GM18505 (cell line): ENCODE data around the gene ADAM15.

Experiments used
- ATAC-seq: cut with Tn5 transposase; IDR thresholded peaks from one replicate; pipeline ENCODE4 v1.9.1; 2021; ENCODE audit not compliant: unreplicated experiment
- POLR2A ChIP-seq: IDR thresholded peaks from 4 replicates; pipeline ENCODE4 v1.6.1; 2011; ENCODE audit warnings: borderline replicate concordance; ENCODE audit not compliant: insufficient read depth, insufficient read length; ENCODE audit errors: extremely low read depth

The ADAM15 gene

DNA sequence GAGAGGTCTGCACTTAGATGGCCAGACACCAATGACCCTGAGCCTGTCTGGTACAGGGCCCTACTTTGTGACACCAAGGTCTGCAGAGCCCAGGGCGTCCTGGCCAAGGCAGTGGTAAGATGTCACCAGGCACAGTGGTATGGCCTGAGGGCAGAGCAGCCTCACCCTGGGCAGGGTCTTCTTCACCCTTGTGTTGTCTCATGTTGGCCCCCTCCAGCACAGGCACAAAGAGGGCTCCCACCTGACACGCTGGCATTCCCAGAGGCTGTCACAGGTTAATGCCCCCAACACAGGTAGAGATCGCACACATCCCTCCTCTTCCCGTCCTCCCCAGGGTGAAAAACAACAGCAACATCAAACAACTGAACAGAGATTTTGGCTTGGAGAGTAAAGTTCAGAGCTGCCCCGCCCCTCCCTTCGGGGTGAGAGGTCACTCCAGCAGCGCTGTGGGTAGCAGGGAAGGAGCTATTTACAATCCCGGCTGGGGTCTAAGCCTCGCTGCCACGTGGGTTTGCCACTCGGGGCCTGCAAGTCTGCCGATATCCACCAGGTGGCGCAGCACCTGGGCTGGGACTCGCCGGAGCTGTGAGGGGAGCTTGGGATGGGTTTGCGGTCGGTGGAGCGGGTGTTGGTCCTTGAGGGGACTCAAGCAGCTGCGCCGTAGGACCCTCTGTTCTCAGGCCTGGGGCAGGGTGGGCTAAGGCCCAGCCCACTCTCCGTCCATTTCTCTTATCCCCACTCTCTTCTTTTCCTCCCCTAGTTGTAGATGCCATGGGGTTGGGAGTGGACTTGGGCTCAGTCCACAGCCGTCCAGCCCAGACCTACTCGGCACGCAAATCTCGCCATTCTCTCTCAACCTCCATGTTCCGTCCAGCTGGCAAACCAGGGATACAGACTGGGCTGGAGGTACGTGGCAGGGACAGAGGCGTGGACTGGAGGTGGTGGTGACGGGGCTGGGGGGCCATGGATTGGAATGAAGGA lies 40.2 kb downstream of the ADAM15 start:
- TF ChIP-seq POLR2A, result no peak
- no peak for ATAC-seq

- no peak for ATAC-seq
- no peak for TF ChIP-seq POLR2A
Measured at GRCh38 chr1:155092131-155092530, 41.0 kb downstream of the ADAM15 start.

GRCh38 chr1:155092641-155093040 lies 41.5 kb downstream of the ADAM15 start:
- no peak for ATAC-seq
- no peak for TF ChIP-seq POLR2A

GRCh38 chr1:155093911-155094621 lies 43.0 kb downstream of the ADAM15 start:
- no peak for ATAC-seq
- no peak for TF ChIP-seq POLR2A

DNA sequence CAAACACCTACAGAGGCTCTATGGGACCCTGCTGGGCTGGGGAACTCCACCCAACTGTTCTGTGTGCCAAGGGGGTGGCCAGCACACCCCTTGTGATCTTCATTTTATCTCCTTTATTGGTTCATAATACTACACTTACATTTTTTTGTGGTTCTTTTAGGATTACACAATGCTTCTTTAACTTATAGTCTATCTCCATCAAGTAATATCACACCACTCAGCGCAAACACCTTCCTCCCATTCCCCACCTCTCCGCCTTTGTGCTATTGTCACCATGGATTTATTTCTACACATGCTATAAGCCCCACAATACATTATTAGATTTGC lies 43.5 kb downstream of the ADAM15 start:
- no peak for ATAC-seq
- TF ChIP-seq POLR2A, result no peak

- ATAC-seq, result no peak
- no peak for TF ChIP-seq POLR2A
Measured at GRCh38 chr1:155099331-155099730, 48.2 kb downstream of the ADAM15 start.

- ATAC-seq, result no peak
- no peak for TF ChIP-seq POLR2A
Measured at GRCh38 chr1:155103325-155103724, 52.2 kb downstream of the ADAM15 start.

GRCh38 chr1:155104605-155105534 lies 53.8 kb downstream of the ADAM15 start:
- TF ChIP-seq POLR2A, result no peak
- no peak for ATAC-seq

GRCh38 chr1:155105604-155106011 lies 54.5 kb downstream of the ADAM15 start:
- no peak for TF ChIP-seq POLR2A
- no peak for ATAC-seq

- TF ChIP-seq POLR2A, result no peak
- no peak for ATAC-seq
Measured at GRCh38 chr1:155106862-155107261, 55.7 kb downstream of the ADAM15 start.

- no peak for TF ChIP-seq POLR2A
- ATAC-seq, result no peak
Measured at GRCh38 chr1:155107309-155108264, 56.5 kb downstream of the ADAM15 start.

DNA sequence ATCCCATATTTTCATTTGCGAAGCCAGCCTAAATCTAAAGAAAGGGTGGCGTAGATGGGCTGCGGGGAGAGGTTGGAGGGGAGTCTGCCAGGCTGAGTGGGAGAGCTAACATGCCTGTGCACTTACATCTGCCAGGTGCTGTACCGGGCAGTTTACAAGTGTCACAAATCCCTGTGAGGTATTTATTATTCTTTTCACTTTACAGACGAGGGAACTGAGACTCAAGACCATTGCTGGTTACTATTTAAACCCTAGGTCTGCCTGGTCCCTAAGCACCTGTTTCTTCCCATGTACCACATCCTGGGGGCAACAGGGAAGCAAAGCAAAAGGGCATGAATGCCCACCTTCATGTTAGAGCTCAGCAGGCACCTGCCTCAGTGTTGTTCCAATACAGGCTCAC lies 57.2 kb downstream of the ADAM15 start:
- ATAC-seq, result no peak
- TF ChIP-seq POLR2A, result no peak
